GM19438 (cell line): Measurements from ENCODE around the gene AKAP8.
"Not testable (repeated sequence)": the region's sequence is repeated elsewhere in the genome, so short reads cannot be mapped to it uniquely, and the experiment has no call there.

Experiments
- ATAC-seq: cut with Tn5 transposase; IDR thresholded peaks from one replicate; pipeline ENCODE4 v1.9.1; 2021; ENCODE audit warnings: low read depth; ENCODE audit not compliant: unreplicated experiment

AKAP8 gene

GRCh38 chr19:15374105-15374651 lies 5.4 kb downstream of the AKAP8 start:
- ATAC-seq: no peak

GRCh38 chr19:15373644-15374043 lies 5.9 kb downstream of the AKAP8 start:
- no peak for ATAC-seq

- ATAC-seq: no peak
Observed at GRCh38 chr19:15372891-15373301, 6.7 kb downstream of the AKAP8 start.

- no peak for ATAC-seq
Observed at GRCh38 chr19:15372470-15372869, 7.1 kb downstream of the AKAP8 start.

- ATAC-seq: no peak
Observed at GRCh38 chr19:15371786-15372380, 7.7 kb downstream of the AKAP8 start.

GRCh38 chr19:15371119-15371518 lies 8.5 kb downstream of the AKAP8 start:
- ATAC-seq: no peak

- no peak for ATAC-seq
Observed at GRCh38 chr19:15369594-15369891, 10.0 kb downstream of the AKAP8 start.

GRCh38 chr19:15368798-15369593 lies 10.6 kb downstream of the AKAP8 start:
- ATAC-seq: no peak

- no peak for ATAC-seq
Observed at GRCh38 chr19:15368051-15368632, 11.4 kb downstream of the AKAP8 start.

- ATAC-seq: no peak
Observed at GRCh38 chr19:15367439-15367838, 12.1 kb downstream of the AKAP8 start.

GRCh38 chr19:15365264-15365663 lies 14.3 kb downstream of the AKAP8 start:
- ATAC-seq: no peak

GRCh38 chr19:15363791-15364190 lies 15.8 kb downstream of the AKAP8 start:
- ATAC-seq: not testable (repeated sequence)

GRCh38 chr19:15363048-15363447 lies 16.5 kb downstream of the AKAP8 start:
- ATAC-seq: not testable (repeated sequence)

- not testable (repeated sequence) for ATAC-seq
Observed at GRCh38 chr19:15360015-15360414, 19.6 kb downstream of the AKAP8 start.

GRCh38 chr19:15358918-15359317 lies 20.7 kb downstream of the AKAP8 start:
- no peak for ATAC-seq

- ATAC-seq: no peak
Observed at GRCh38 chr19:15357906-15358305, 21.7 kb downstream of the AKAP8 start.

- no peak for ATAC-seq
Observed at GRCh38 chr19:15354566-15355296, 24.9 kb downstream of the AKAP8 start.

GRCh38 chr19:15353908-15354307 lies 25.7 kb downstream of the AKAP8 start:
- ATAC-seq: no peak

- not testable (repeated sequence) for ATAC-seq
Observed at GRCh38 chr19:15352535-15352934, 27.1 kb downstream of the AKAP8 start.

- ATAC-seq: not testable (repeated sequence)
Observed at GRCh38 chr19:15341328-15341727, 38.3 kb downstream of the AKAP8 start.

- no peak for ATAC-seq
Observed at GRCh38 chr19:15340086-15340485, 39.5 kb downstream of the AKAP8 start.
